HepG2 (cell line): ENCODE measurements around the gene DIAPH3. TPM values are rescaled to one million over a fixed set of nuclear protein-coding genes. Genes with fewer than 3 reads are reported as not detected.

Experiments
- ATAC-seq: fragments of 200-7000 bp; cut with Tn5 transposase; 3 replicates; pipeline ENCODE4 v1.9.1; 2020; ENCODE audit warnings: mild to moderate bottlenecking, moderate library complexity
- BruUV-seq: library from RNA; stranded (reverse); fragments of 400-500 nt; replicated peaks from 2 replicates; lab custom pipeline; 2021; lab: Mats Ljungman, UMichigan
- CTCF ChIA-PET: fragments of 300-600 bp; formaldehyde crosslinking; extraction: SDS; loops from one replicate; lab custom pipeline; 2021; ENCODE audit warnings: low total read pairs, inconsistent platforms, low intra/inter-chr PET ratio; lab: Yijun Ruan, JAX
- POLR2A ChIA-PET: fragments of 350-600 bp; sonication (Branson Sonifier 250); formaldehyde crosslinking; loops from one replicate; lab custom pipeline; 2020; ENCODE audit warnings: antibody characterized with exemption, inconsistent platforms; lab: Yijun Ruan, JAX
- DNase-seq: peaks from one replicate; pipeline ENCODE4 v3.0.0-alpha.2; 2015; ENCODE audit warnings: low spot score
- FAIRE-seq: peaks from 3 replicates; lab custom pipeline; 2011; peaks lifted over from hg19 to GRCh38; lab: Jason Lieb, UNC
- H2AFZ ChIP-seq: one replicate; pipeline ENCODE4 v1.6.1; 2011; ENCODE audit warnings: low read length, inconsistent platforms
- H3K27ac ChIP-seq: fragments of 300-600 bp; 3 replicates; pipeline ENCODE4 v1.8.0; 2011; ENCODE audit warnings: mixed run types, mild to moderate bottlenecking, mixed read lengths, low read length, inconsistent platforms; ENCODE audit not compliant: insufficient read depth; ENCODE audit errors: extremely low read length
- H3K27me3 ChIP-seq, 2 experiments: fragments of 200-600 bp in 1 of 2; 2 replicates in 1 of 2; 3 replicates in 1 of 2; pipeline versions ENCODE4 v1.6.0 to v1.8.0; 2011; ENCODE audit warnings: low read length in 2 of 2, mild to moderate bottlenecking in 2 of 2, moderate library complexity in 2 of 2, inconsistent platforms in 1 of 2; ENCODE audit not compliant: insufficient read depth in 2 of 2, control insufficient read depth in 1 of 2
- H3K36me3 ChIP-seq, 2 experiments: fragments of 200-600 bp in 1 of 2; replicated peaks in 1 of 2; 2 replicates in 1 of 2; 3 replicates in 1 of 2; pipeline versions ENCODE4 v1.5.1 to v1.8.0; 2011; ENCODE audit warnings: low read length in 2 of 2, inconsistent platforms in 1 of 2; ENCODE audit not compliant: insufficient read depth in 2 of 2, control insufficient read depth in 1 of 2
- H3K4me1 ChIP-seq: 2 replicates; pipeline ENCODE4 v1.5.1; 2012; ENCODE audit warnings: low read length, inconsistent platforms; ENCODE audit not compliant: insufficient read depth
- H3K4me2 ChIP-seq: 2 replicates; pipeline ENCODE4 v1.6.0; 2011; ENCODE audit warnings: low read depth, low read length, inconsistent platforms
- H3K4me3 ChIP-seq, 3 experiments: fragments of 200-600 bp in 1 of 3; sonication (generic), shearing (Covaris generic) in 1 of 3; replicated peaks in 1 of 3; 2 replicates each; pipeline ENCODE4 v1.5.1; 2011 to 2016; ENCODE audit warnings: low read length in 3 of 3, inconsistent platforms in 2 of 3, low read depth in 2 of 3, mild to moderate bottlenecking in 2 of 3, control low read depth in 1 of 3, mixed read lengths in 1 of 3; ENCODE audit not compliant: insufficient read depth in 1 of 3
- H3K79me2 ChIP-seq: one replicate; pipeline ENCODE4 v1.6.1; 2011; ENCODE audit warnings: low read length, inconsistent platforms; ENCODE audit not compliant: insufficient read depth
- H3K9ac ChIP-seq: 2 replicates; pipeline ENCODE4 v1.6.0; 2011; ENCODE audit warnings: mild to moderate bottlenecking, low read depth, low read length, inconsistent platforms; ENCODE audit not compliant: insufficient read depth
- H3K9me3 ChIP-seq: 2 replicates; pipeline ENCODE4 v1.5.1; 2012; ENCODE audit warnings: mild to moderate bottlenecking, low read length
- H4K20me1 ChIP-seq: 2 replicates; pipeline ENCODE4 v1.6.0; 2011; ENCODE audit warnings: inconsistent platforms, mild to moderate bottlenecking, low read length, moderate library complexity; ENCODE audit not compliant: insufficient read depth
- BRD4 ChIP-seq: sonication (generic); formaldehyde crosslinking; IDR thresholded peaks from 2 replicates; pipeline ENCODE4 v1.4.0; 2020; ENCODE audit warnings: missing genetic modification reagents
- EEA1 ChIP-seq: sonication (generic); formaldehyde crosslinking; IDR thresholded peaks from 2 replicates; pipeline ENCODE4 v1.5.1; 2020; ENCODE audit warnings: mild to moderate bottlenecking, missing genetic modification reagents, borderline replicate concordance
- EZH2 ChIP-seq: conservative IDR thresholded peaks from 2 replicates; pipeline ENCODE4 v1.6.1; 2012; ENCODE audit warnings: mild to moderate bottlenecking, low read depth, low read length, moderate library complexity
- HNRNPK ChIP-seq: fragments of 200-400 bp; formaldehyde crosslinking; IDR thresholded peaks from 2 replicates; pipeline ENCODE4 v1.6.1; 2018; ENCODE audit warnings: low read length, low read depth, moderate library complexity, mild to moderate bottlenecking; ENCODE audit not compliant: poor library complexity, severe bottlenecking
- MTERF4 ChIP-seq: sonication (generic); formaldehyde crosslinking; IDR thresholded peaks from 2 replicates; pipeline ENCODE4 v1.8.0; 2023; ENCODE audit warnings: mild to moderate bottlenecking, missing genetic modification reagents
- NFE2L1 ChIP-seq: sonication (generic); formaldehyde crosslinking; IDR thresholded peaks from 2 replicates; pipeline ENCODE4 v1.4.0; 2020; ENCODE audit warnings: missing genetic modification reagents, mild to moderate bottlenecking, borderline replicate concordance
- ONECUT2 ChIP-seq: sonication (generic); formaldehyde crosslinking; IDR thresholded peaks from 2 replicates; pipeline ENCODE4 v1.4.0; 2020; ENCODE audit warnings: missing genetic modification reagents
- PHF5A ChIP-seq: IDR thresholded peaks from one replicate; pipeline ENCODE4 v1.6.1; 2018; ENCODE audit warnings: low read depth, missing genetic modification reagents; ENCODE audit not compliant: unreplicated experiment
- POGK ChIP-seq: sonication (generic); formaldehyde crosslinking; conservative IDR thresholded peaks from 2 replicates; pipeline ENCODE4 v1.8.0; 2022; ENCODE audit warnings: mild to moderate bottlenecking, moderate library complexity, missing genetic modification reagents
- PPARG ChIP-seq: conservative IDR thresholded peaks from 2 replicates; pipeline ENCODE4 v1.6.1; 2016; ENCODE audit warnings: missing biosample characterization, missing genetic modification reagents
- RBFOX2 ChIP-seq: fragments of 200-400 bp; formaldehyde crosslinking; IDR thresholded peaks from 2 replicates; pipeline ENCODE4 v1.6.1; 2017; ENCODE audit warnings: low read depth, mild to moderate bottlenecking, low read length
- RCOR2 ChIP-seq: IDR thresholded peaks from 2 replicates; pipeline ENCODE4 v1.6.1; 2016; ENCODE audit warnings: missing biosample characterization, missing genetic modification reagents
- REPIN1 ChIP-seq: sonication (generic); formaldehyde crosslinking; IDR thresholded peaks from 2 replicates; pipeline ENCODE4 v1.8.0; 2022; ENCODE audit warnings: missing genetic modification reagents, low read depth, mild to moderate bottlenecking, borderline replicate concordance
- SMAD1 ChIP-seq: sonication (generic); formaldehyde crosslinking; IDR thresholded peaks from 2 replicates; pipeline ENCODE4 v1.4.0; 2020; ENCODE audit warnings: missing genetic modification reagents, low read depth, mild to moderate bottlenecking, borderline replicate concordance
- TRIM24 ChIP-seq: sonication (generic); formaldehyde crosslinking; IDR thresholded peaks from 2 replicates; pipeline ENCODE4 v1.8.0; 2022; ENCODE audit warnings: mild to moderate bottlenecking, missing genetic modification reagents
- ZBTB1 ChIP-seq: sonication (generic); formaldehyde crosslinking; IDR thresholded peaks from 2 replicates; pipeline ENCODE4 v1.4.0; 2020; ENCODE audit warnings: missing genetic modification reagents, borderline replicate concordance
- ZFAT ChIP-seq: sonication (generic); formaldehyde crosslinking; conservative IDR thresholded peaks from 2 replicates; pipeline ENCODE4 v1.8.1; 2023; ENCODE audit warnings: missing genetic modification reagents, inconsistent platforms
- ZNF33A ChIP-seq: sonication (generic); formaldehyde crosslinking; IDR thresholded peaks from 2 replicates; pipeline ENCODE4 v1.5.1; 2020; ENCODE audit warnings: missing genetic modification reagents, mild to moderate bottlenecking, moderate library complexity, borderline replicate concordance
- ZNF431 ChIP-seq: sonication (generic); formaldehyde crosslinking; IDR thresholded peaks from 2 replicates; pipeline ENCODE4 v1.9.0; 2022; ENCODE audit warnings: missing genetic modification reagents, low read depth, mild to moderate bottlenecking, borderline replicate concordance
- ZNF550 ChIP-seq: sonication (generic); formaldehyde crosslinking; IDR thresholded peaks from 2 replicates; pipeline ENCODE4 v1.4.0; 2020; ENCODE audit warnings: mild to moderate bottlenecking, missing genetic modification reagents, borderline replicate concordance
- ZNF572 ChIP-seq: sonication (generic); formaldehyde crosslinking; IDR thresholded peaks from 2 replicates; pipeline ENCODE4 v1.5.1; 2020; ENCODE audit warnings: mild to moderate bottlenecking, missing genetic modification reagents
- WGBS: methylation state at CpG from one replicate; pipeline ENCODE4 v1.1.6; 2017; ENCODE audit warnings: low lambda C conversion rate; 5-methylcytosine and 5-hydroxymethylcytosine counted together
- in situ Hi-C: cut with HindIII; loops from 2 replicates; pipeline ENCODE4 v1.10.0; 2017; ENCODE audit warnings: low pct_unique_long_range_greater_than_20kb; ENCODE audit not compliant: extremely low pct_ligation_motif_present
- intact Hi-C: fragments of 100-400 bp; cut with micrococcal nuclease; formaldehyde crosslinking; loops from one replicate; pipeline ENCODE4 v1.10.0; 2022; ENCODE audit not compliant: unreplicated experiment
- polyA plus RNA-seq, 8 experiments: library from polyadenylated mRNA; depleted of rRNA in 3 of 8; stranded (reverse) in 7 of 8; unstranded in 1 of 8; fragments of >200 nt; fragmentation: Illumina TruSeq in 4 of 8; extraction: Trizol in 4 of 8; gene quantifications; 2 replicates each; pipeline versions ENCODE4 v1.2.1 to v1.2.3, GENCODE V29; 2011 to 2016; ENCODE audit warnings: low read depth in 4 of 8, missing spikeins in 1 of 8, mixed read lengths in 1 of 8; ENCODE audit not compliant: insufficient read depth in 1 of 8
- total RNA-seq, 5 experiments: library from RNA; depleted of rRNA; stranded (reverse); fragments of >200 nt; fragmentation: Illumina TruSeq; extraction: Trizol; gene quantifications; 2 replicates each; pipeline ENCODE4 v1.2.3, GENCODE V29; 2016; ENCODE audit warnings: low read depth in 1 of 5
- TF ChIP-seq, protein P1 (sequence below): sonication (generic); formaldehyde crosslinking; conservative IDR thresholded peaks from 2 replicates; pipeline ENCODE4 v1.5.0; 2020; ENCODE audit warnings: missing genetic modification reagents

DIAPH3 gene
- total and polyA plus RNA-seq, 2 of the 13 experiments (the other 11 are each of a cell fraction or from before 2014, with no cell fraction given), result 4.0 to 9.3 TPM

GRCh38 chr13:60111691-60112090, 52.0 kb downstream of the DIAPH3 start (continued):
- TF ChIP-seq EEA1 (no peak), EZH2 (no peak), HNRNPK (no peak), PHF5A (CRISPR knock-in tag) (no peak), TRIM24 (no peak), NFE2L1 (CRISPR knock-in tag) (no peak), ONECUT2 (CRISPR knock-in tag) (no peak), ZNF431 (CRISPR knock-in tag) (no peak)
- TF ChIP-seq, protein P1, sequence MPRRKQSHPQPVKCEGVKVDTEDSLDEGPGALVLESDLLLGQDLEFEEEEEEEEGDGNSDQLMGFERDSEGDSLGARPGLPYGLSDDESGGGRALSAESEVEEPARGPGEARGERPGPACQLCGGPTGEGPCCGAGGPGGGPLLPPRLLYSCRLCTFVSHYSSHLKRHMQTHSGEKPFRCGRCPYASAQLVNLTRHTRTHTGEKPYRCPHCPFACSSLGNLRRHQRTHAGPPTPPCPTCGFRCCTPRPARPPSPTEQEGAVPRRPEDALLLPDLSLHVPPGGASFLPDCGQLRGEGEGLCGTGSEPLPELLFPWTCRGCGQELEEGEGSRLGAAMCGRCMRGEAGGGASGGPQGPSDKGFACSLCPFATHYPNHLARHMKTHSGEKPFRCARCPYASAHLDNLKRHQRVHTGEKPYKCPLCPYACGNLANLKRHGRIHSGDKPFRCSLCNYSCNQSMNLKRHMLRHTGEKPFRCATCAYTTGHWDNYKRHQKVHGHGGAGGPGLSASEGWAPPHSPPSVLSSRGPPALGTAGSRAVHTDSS (CRISPR knock-in tag), result no peak
- TF ChIP-seq, all 625 proteins: peak for 0

- H3K27ac ChIP-seq, result no peak overlapping the region
- peaks cover 2% of the 10 kb centered on the region; the same call in 1 of the 2 replicates for H3K9me3 ChIP-seq
- H3K79me2 ChIP-seq, result no peaks in the 10 kb centered on the region
- H3K4me2 ChIP-seq, result no peak overlapping the region
- WGBS, result 98% methylated on average over 3 of the region's 3 CpGs
- ATAC-seq (no peak), FAIRE-seq (no peak), DNase-seq (no peak)
- no peaks in the 10 kb centered on the region for H4K20me1 ChIP-seq
- intact Hi-C loops, result no loop called here
- ChIA-PET POLR2A (no interaction called here), CTCF (no interaction called here)
- H3K4me1 ChIP-seq, result no peaks in the 10 kb centered on the region
- H3K27me3 ChIP-seq, result no peaks in the 10 kb centered on the region
- no peak overlapping the region for H3K4me3 ChIP-seq
- H3K9ac ChIP-seq, result no peak overlapping the region
- H3K36me3 ChIP-seq, result peaks cover 0 to 16% of the 10 kb centered on the region in 2 experiments; a peak in 3 of 5 replicates
- in situ Hi-C loops, result no loop called here
- no peak overlapping the region for H2AFZ ChIP-seq
- BruUV-seq, result no TSS peak
- TF ChIP-seq MTERF4 (no peak), POGK (CRISPR knock-in tag) (no peak), SMAD1 (CRISPR knock-in tag) (no peak), BRD4 (CRISPR knock-in tag) (no peak), ZNF33A (no peak), ZNF572 (CRISPR knock-in tag) (no peak), ZNF550 (CRISPR knock-in tag) (no peak), RBFOX2 (no peak), ZBTB1 (CRISPR knock-in tag) (no peak), PPARG (CRISPR knock-in tag) (no peak), RCOR2 (CRISPR knock-in tag) (no peak), REPIN1 (CRISPR knock-in tag) (no peak), ZFAT (no peak)
These were observed 54.4 kb downstream of the DIAPH3 start for GRCh38 chr13:60109285-60109684.
